Ishikawa (cell line): ENCODE data around the gene PAXX.

ENCODE experiments used
- EGR1 ChIP-seq: IDR thresholded peaks from 2 replicates; pipeline ENCODE4 v1.6.1; 2012
- FOXM1 ChIP-seq: IDR thresholded peaks from 2 replicates; pipeline ENCODE4 v1.6.1; 2012; ENCODE audit warnings: low read depth, borderline replicate concordance
- RAD21 ChIP-seq: IDR thresholded peaks from 2 replicates; pipeline ENCODE4 v1.6.1; 2012; ENCODE audit warnings: low read depth
- TF ChIP-seq, protein P1 (sequence below): IDR thresholded peaks from 2 replicates; pipeline ENCODE4 v1.6.1; 2012; ENCODE audit warnings: low read depth, mild to moderate bottlenecking
- TF ChIP-seq, protein P2 (sequence below): IDR thresholded peaks from 2 replicates; pipeline ENCODE4 v1.6.1; 2012

DNA sequence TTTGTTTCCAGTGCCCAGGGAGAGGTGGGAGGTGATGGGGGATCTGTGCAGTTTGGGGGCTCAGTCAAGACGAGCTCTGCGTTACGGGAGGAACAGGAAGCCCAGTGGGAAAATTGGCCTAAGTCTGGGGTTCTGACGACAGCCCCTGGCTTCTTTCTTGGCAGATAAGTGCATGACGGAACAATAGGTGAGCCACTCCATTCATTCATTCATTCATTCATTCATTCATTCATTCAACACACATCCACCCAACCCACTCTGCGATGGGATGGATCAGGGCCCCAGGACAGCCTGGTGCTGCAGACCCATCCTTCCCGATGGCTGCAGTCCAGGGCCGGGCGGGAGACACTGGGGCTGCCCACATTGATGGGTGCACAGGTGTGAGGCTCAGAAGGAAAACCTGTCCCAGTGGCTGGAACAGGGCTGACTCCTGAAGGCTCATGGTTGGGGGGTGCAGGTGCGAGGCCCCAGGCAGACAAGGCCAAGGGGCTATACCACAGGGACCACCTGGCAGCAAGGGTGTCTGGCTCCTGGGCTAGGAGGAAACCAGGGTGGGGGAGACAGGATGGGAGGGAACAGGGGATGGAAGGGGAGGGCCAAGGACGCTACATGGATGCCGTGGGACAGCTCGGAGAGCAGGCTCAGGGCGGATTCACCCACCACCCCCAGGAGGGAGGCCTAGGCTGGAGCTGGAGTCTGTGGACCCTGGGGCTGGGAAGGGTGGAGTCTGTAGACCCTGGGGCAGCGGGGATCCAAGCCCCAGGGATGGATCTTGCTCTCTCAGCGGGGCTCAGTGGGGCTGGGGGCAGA lies 11.3 kb upstream of the PAXX start:
- TF ChIP-seq, protein P1, sequence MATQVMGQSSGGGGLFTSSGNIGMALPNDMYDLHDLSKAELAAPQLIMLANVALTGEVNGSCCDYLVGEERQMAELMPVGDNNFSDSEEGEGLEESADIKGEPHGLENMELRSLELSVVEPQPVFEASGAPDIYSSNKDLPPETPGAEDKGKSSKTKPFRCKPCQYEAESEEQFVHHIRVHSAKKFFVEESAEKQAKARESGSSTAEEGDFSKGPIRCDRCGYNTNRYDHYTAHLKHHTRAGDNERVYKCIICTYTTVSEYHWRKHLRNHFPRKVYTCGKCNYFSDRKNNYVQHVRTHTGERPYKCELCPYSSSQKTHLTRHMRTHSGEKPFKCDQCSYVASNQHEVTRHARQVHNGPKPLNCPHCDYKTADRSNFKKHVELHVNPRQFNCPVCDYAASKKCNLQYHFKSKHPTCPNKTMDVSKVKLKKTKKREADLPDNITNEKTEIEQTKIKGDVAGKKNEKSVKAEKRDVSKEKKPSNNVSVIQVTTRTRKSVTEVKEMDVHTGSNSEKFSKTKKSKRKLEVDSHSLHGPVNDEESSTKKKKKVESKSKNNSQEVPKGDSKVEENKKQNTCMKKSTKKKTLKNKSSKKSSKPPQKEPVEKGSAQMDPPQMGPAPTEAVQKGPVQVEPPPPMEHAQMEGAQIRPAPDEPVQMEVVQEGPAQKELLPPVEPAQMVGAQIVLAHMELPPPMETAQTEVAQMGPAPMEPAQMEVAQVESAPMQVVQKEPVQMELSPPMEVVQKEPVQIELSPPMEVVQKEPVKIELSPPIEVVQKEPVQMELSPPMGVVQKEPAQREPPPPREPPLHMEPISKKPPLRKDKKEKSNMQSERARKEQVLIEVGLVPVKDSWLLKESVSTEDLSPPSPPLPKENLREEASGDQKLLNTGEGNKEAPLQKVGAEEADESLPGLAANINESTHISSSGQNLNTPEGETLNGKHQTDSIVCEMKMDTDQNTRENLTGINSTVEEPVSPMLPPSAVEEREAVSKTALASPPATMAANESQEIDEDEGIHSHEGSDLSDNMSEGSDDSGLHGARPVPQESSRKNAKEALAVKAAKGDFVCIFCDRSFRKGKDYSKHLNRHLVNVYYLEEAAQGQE, result no peak
- TF ChIP-seq EGR1 (no peak), FOXM1 (no peak), RAD21 (no peak)
- TF ChIP-seq, protein P2, sequence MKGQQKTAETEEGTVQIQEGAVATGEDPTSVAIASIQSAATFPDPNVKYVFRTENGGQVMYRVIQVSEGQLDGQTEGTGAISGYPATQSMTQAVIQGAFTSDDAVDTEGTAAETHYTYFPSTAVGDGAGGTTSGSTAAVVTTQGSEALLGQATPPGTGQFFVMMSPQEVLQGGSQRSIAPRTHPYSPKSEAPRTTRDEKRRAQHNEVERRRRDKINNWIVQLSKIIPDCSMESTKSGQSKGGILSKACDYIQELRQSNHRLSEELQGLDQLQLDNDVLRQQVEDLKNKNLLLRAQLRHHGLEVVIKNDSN, result no peak
